PC-9 (cell line): ENCODE measurements around the gene MS4A10. TPM values are rescaled to one million over a fixed set of nuclear protein-coding genes. Genes with fewer than 3 reads are reported as not detected.

ENCODE experiments used
- BruUV-seq: library from RNA; stranded (reverse); fragments of 400-500 nt; replicated peaks from 2 replicates; lab custom pipeline; 2021; lab: Mats Ljungman, UMichigan
- CTCF ChIA-PET: fragments of 300-600 bp; sonication (Branson Sonifier 250); formaldehyde crosslinking; loops from one replicate; lab custom pipeline; 2022; ENCODE audit warnings: antibody characterized with exemption; lab: Charles Lee
- POLR2A ChIA-PET: fragments of 300-600 bp; sonication (Branson Sonifier 250); formaldehyde crosslinking; loops from one replicate; lab custom pipeline; 2022; ENCODE audit warnings: antibody characterized with exemption; ENCODE audit not compliant: unreplicated experiment; lab: Charles Lee
- DNase-seq, 2 experiments: peaks; one replicate each; pipeline versions ENCODE4 v3.0.0 to v3.0.0-alpha.2; 2015 to 2022; ENCODE audit warnings: mixed read lengths in 1 of 2
- H2AFZ ChIP-seq: fragments of 200-600 bp; sonication (generic); 2 replicates; pipeline ENCODE4 v1.8.1; 2017; ENCODE audit warnings: antibody characterized with exemption
- H3F3A ChIP-seq: fragments of 200-600 bp; sonication (generic); 2 replicates; pipeline ENCODE4 v1.8.1; 2017; ENCODE audit warnings: antibody characterized with exemption, mild to moderate bottlenecking, low read depth; ENCODE audit not compliant: insufficient read depth
- H3K27ac ChIP-seq: fragments of 200-600 bp; sonication (generic); 2 replicates; pipeline ENCODE4 v1.6.1; 2016; ENCODE audit warnings: mixed run types
- H3K27me3 ChIP-seq: fragments of 200-600 bp; sonication (generic); 2 replicates; pipeline ENCODE4 v1.6.1; 2016; ENCODE audit warnings: low read depth, mixed run types; ENCODE audit not compliant: insufficient read depth
- H3K36me3 ChIP-seq: fragments of 200-600 bp; sonication (generic); 2 replicates; pipeline ENCODE4 v1.6.1; 2016; ENCODE audit warnings: low read depth, mixed run types
- H3K4me1 ChIP-seq: fragments of 200-600 bp; sonication (generic); replicated peaks from 2 replicates; pipeline ENCODE4 v1.6.1; 2016; ENCODE audit warnings: mixed run types; ENCODE audit not compliant: insufficient read depth
- H3K4me2 ChIP-seq: fragments of 200-600 bp; sonication (generic); 2 replicates; pipeline ENCODE4 v1.6.1; 2017; ENCODE audit warnings: mixed run types
- H3K4me3 ChIP-seq: fragments of 200-600 bp; sonication (generic); 2 replicates; pipeline ENCODE4 v1.6.1; 2016; ENCODE audit warnings: mixed run types
- H3K79me2 ChIP-seq: fragments of 200-600 bp; sonication (generic); 2 replicates; pipeline ENCODE4 v1.6.1; 2017; ENCODE audit warnings: low read depth, mixed run types
- H3K9me2 ChIP-seq: fragments of 200-600 bp; sonication (generic); 2 replicates; pipeline ENCODE4 v1.8.1; 2017; ENCODE audit warnings: mild to moderate bottlenecking; ENCODE audit not compliant: insufficient read depth
- H3K9me3 ChIP-seq: fragments of 200-600 bp; sonication (generic); 2 replicates; pipeline ENCODE4 v1.8.1; 2016; ENCODE audit warnings: low read depth; ENCODE audit not compliant: insufficient read depth
- H4K20me1 ChIP-seq: fragments of 200-600 bp; sonication (generic); 2 replicates; pipeline ENCODE4 v1.8.1; 2017; ENCODE audit not compliant: insufficient read depth
- CTCF ChIP-seq: fragments of 200-600 bp; sonication (generic); conservative IDR thresholded peaks from 2 replicates; pipeline ENCODE4 v1.6.1; 2017; ENCODE audit warnings: mixed run types, antibody characterized with exemption, mild to moderate bottlenecking, moderate library complexity
- EZH2 ChIP-seq: fragments of 200-600 bp; sonication (generic); IDR thresholded peaks from 2 replicates; pipeline ENCODE4 v1.8.0; 2017; ENCODE audit warnings: antibody characterized with exemption, low read depth
- intact Hi-C: fragments of 100-400 bp; cut with micrococcal nuclease; formaldehyde crosslinking; loops from one replicate; pipeline ENCODE4 v1.10.0; 2022; ENCODE audit not compliant: unreplicated experiment
- total RNA-seq: library from RNA; stranded (reverse); gene quantifications from 2 replicates; pipeline ENCODE4 v1.2.3, GENCODE V29; 2021

MS4A10 gene
- total RNA-seq, 1 experiment from 2014 or later: not detected

GRCh38 chr11:60842668-60843600, 57.8 kb downstream of the MS4A10 start:
- TF ChIP-seq EZH2 (no peak), CTCF (no peak)
- no peaks in the 10 kb centered on the region for H3K9me2 ChIP-seq
- TSS peak; percentile 45 for BruUV-seq
- H3K4me2 ChIP-seq: peak overlapping the region; percentile 98
- peaks cover 8% of the 10 kb centered on the region; the same call in 1 of the 2 replicates for H3K36me3 ChIP-seq
- H3K9me3 ChIP-seq: no peaks in the 10 kb centered on the region
- no peaks in the 10 kb centered on the region; the same call in 1 of the 2 replicates for H3F3A ChIP-seq
- no peaks in the 10 kb centered on the region for H3K27me3 ChIP-seq
- peak overlapping the region; percentile 94 for H2AFZ ChIP-seq
- peaks cover 18% of the 10 kb centered on the region for H3K4me1 ChIP-seq
- POLR2A ChIA-PET: interaction anchor here (0.7 kb wide), 1 partner anchor 63 kb away, joined by 3 read pairs; the partner anchor contains the start of gene PRPF19
- H3K79me2 ChIP-seq: peaks cover 37% of the 10 kb centered on the region
- 0 out of 2 replicates have a peak overlapping the region, but pooled peaks have one; percentile 52 for H3K27ac ChIP-seq
- peaks cover 15% of the 10 kb centered on the region; the same call in 1 of the 2 replicates for H4K20me1 ChIP-seq
- CTCF ChIA-PET: no interaction called here
- intact Hi-C loops: no loop called here
- peak overlapping the region; percentile 91 for H3K4me3 ChIP-seq
- peak in 1 of 2 experiments; percentile 14 for DNase-seq

- Histone ChIP-seq H3K4me3 (peak overlapping the region; percentile 91; the same call in 1 of the 2 replicates), H3F3A (no peaks in the 10 kb centered on the region; the same call in 1 of the 2 replicates), H2AFZ (no peak overlapping the region), H4K20me1 (peaks cover 15% of the 10 kb centered on the region), H3K9me2 (no peaks in the 10 kb centered on the region), H3K4me2 (peak overlapping the region; percentile 98), H3K36me3 (peaks cover 14% of the 10 kb centered on the region), H3K79me2 (peaks cover 37% of the 10 kb centered on the region), H3K4me1 (peaks cover 18% of the 10 kb centered on the region), H3K9me3 (no peaks in the 10 kb centered on the region), H3K27me3 (no peaks in the 10 kb centered on the region), H3K27ac (no peak overlapping the region)
- ChIA-PET CTCF (interaction anchor here (0.5 kb wide), 1 partner anchor 492 kb away, joined by 3 read pairs; no protein-coding TSS in a partner anchor), POLR2A (interaction anchor here (0.6 kb wide), 1 partner anchor 558 kb away, joined by 5 read pairs; no protein-coding TSS in a partner anchor)
- TF ChIP-seq CTCF (no peak), EZH2 (no peak)
- no peak for DNase-seq
- BruUV-seq: no TSS peak
- intact Hi-C loops: no loop called here
Observed at GRCh38 chr11:60844045-60844869, 59.1 kb downstream of the MS4A10 start.

- H3K4me3 ChIP-seq: peak overlapping the region; percentile 91; the same call in 1 of the 2 replicates
- TF ChIP-seq CTCF: no peak
- no peak for TF ChIP-seq EZH2
- intact Hi-C loops: no loop called here
- H3K4me2 ChIP-seq: peak overlapping the region; percentile 98
- ChIA-PET POLR2A (no interaction called here), CTCF (interaction anchor here (0.5 kb wide), 1 partner anchor 491 kb away, joined by 3 read pairs; no protein-coding TSS in a partner anchor)
- H3K27ac ChIP-seq: no peak overlapping the region
- peaks cover 18% of the 10 kb centered on the region for H3K4me1 ChIP-seq
- no peak for DNase-seq
- no TSS peak for BruUV-seq
- H4K20me1 ChIP-seq: peaks cover 15% of the 10 kb centered on the region
- H3K79me2 ChIP-seq: peaks cover 37% of the 10 kb centered on the region
- H3K9me3 ChIP-seq: no peaks in the 10 kb centered on the region
- H2AFZ ChIP-seq: no peak overlapping the region
- no peaks in the 10 kb centered on the region for H3K9me2 ChIP-seq
- no peaks in the 10 kb centered on the region for H3K27me3 ChIP-seq
- H3F3A ChIP-seq: no peaks in the 10 kb centered on the region; the same call in 1 of the 2 replicates
- peaks cover 20% of the 10 kb centered on the region for H3K36me3 ChIP-seq
Observed at GRCh38 chr11:60844870-60845221, 59.7 kb downstream of the MS4A10 start.
